22Rv1 (cell line): ENCODE results near the gene PDXK.

ENCODE experiments used
- CTCF ChIP-seq: fragments of 450-650 bp; IDR thresholded peaks from 2 replicates; pipeline ENCODE4 v1.5.1; 2017; ENCODE audit warnings: mild to moderate bottlenecking
- ZFX ChIP-seq: fragments of 450-650 bp; IDR thresholded peaks from 2 replicates; pipeline ENCODE4 v1.6.1; 2017; ENCODE audit warnings: antibody characterized with exemption, borderline replicate concordance

- TF ChIP-seq CTCF = no peak
- TF ChIP-seq ZFX = no peak
These were observed 30.8 kb downstream of the PDXK start for GRCh38 chr21:43749651-43750262.
